Measurements from ENCODE around the gene ABCB6.

DNA sequence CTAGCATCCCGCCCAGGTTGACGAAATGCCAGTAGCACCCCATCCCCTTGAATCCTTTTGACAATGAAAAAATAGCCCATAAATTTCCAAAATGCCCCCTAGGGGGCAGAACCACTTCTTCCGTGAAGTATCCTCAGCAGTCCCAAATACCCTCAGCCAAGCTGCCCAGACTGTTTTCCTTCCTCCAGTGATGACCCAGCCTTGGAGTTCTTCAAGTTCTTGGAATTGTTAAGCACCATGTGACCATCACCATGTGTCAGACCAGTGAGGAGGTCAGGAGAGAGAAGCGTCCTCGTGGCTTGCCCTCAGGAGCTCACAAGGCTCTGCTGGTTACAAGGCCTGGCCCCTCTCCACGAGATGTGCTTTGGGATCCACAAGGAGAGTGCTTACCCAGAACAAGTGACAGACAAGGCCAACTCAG lies 47.5 kb downstream of the ABCB6 start:
- TF ChIP-seq, protein P1, sequence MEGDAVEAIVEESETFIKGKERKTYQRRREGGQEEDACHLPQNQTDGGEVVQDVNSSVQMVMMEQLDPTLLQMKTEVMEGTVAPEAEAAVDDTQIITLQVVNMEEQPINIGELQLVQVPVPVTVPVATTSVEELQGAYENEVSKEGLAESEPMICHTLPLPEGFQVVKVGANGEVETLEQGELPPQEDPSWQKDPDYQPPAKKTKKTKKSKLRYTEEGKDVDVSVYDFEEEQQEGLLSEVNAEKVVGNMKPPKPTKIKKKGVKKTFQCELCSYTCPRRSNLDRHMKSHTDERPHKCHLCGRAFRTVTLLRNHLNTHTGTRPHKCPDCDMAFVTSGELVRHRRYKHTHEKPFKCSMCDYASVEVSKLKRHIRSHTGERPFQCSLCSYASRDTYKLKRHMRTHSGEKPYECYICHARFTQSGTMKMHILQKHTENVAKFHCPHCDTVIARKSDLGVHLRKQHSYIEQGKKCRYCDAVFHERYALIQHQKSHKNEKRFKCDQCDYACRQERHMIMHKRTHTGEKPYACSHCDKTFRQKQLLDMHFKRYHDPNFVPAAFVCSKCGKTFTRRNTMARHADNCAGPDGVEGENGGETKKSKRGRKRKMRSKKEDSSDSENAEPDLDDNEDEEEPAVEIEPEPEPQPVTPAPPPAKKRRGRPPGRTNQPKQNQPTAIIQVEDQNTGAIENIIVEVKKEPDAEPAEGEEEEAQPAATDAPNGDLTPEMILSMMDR (conservative IDR thresholded peaks at IDR 0.05), result peak; percentile 77
- no peak for TF ChIP-seq ZFX (IDR thresholded peaks at IDR 0.05)
